ENCODE results near the gene PHKB. TPM values are rescaled to one million over a fixed set of nuclear protein-coding genes. Genes with fewer than 3 reads are reported as not detected.

The PHKB gene
- total and polyA plus RNA-seq, 2 donors (not counting 3 experiments of a cell fraction or from before 2014, with no cell fraction given) = 30.1 to 61.0 TPM

DNA sequence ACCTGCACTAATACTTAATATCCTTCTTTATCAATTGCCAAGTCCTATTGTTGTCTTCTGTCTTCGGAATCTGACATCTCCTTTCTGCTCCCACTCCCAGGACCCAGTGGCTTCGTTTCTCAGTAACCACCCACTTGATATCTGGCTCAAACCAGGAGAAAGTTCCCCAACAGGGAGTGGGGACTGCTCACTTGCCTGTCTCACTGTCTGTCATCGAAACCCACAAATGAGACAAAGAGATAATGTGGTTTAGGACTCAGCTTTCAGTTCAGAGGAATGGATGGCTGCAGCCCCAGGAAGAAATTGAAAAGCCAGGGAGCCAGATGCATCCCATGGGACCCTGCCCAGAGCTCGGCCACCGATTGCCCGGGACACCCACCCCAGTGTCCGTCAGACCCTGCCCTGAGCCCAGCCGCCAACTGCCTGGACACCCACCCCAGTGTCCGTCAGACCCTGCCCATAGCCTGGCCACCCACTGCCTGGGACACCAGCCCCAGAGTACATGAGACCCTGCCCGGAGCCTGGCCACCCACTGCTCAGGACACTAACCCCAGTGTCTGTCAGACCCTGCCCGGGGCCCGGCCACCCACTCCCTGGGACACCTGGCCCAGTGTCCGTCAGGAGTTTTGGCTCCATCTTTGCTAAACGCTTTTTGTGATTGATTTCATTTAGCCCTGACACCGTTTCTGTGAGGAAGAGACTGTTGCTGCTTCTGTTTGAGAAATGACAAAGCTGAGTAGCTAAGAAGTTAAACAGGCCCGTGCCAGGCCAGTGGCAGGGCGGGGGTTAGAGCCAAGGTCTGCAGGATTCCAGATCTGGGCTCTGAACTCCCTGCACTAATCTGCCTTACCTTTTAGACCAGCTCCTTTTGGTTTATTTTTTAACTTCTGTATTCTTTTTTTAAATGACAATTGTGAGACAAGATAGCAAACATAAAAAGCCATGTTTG is 251.4 kb downstream of the PHKB start:
- no peaks in the 10 kb centered on the region for H3K79me2 ChIP-seq (ENCODE audit: control insufficient read depth, insufficient read depth, low read length)
- H4K20me1 ChIP-seq (replicated peaks; ENCODE audit: control insufficient read depth, extremely low read depth, insufficient read depth, low read length) = no peaks in the 10 kb centered on the region
- ChIA-PET CTCF (interaction anchor here (1.1 to 1.3 kb wide), 2 partner anchors 13 to 24 kb away, joined by 3 to 4 read pairs; no protein-coding TSS in a partner anchor), POLR2A (no interaction called here)
- H3K4me3 ChIP-seq (replicated peaks in 1 of 3; ENCODE audit: insufficient read depth in 1 of 3, low read depth in 1 of 3, low read length in 3 of 3) = no peak overlapping the region
- no peaks in the 10 kb centered on the region for H3K9me1 ChIP-seq (replicated peaks; ENCODE audit: control insufficient read depth, extremely low read depth, insufficient read depth, low read length)
- H3K27ac ChIP-seq (ENCODE audit: insufficient read depth, low read depth, low read length) = no peak overlapping the region
- dilution Hi-C loops (cut with MboI; ENCODE audit: extremely low pct_ligation_motif_present, low sequenced_read_pairs) (no loop called here), intact Hi-C loops (cut with micrococcal nuclease) (no loop called here)
- TF ChIP-seq MYC (IDR thresholded peaks at IDR 0.05; ENCODE audit: low read depth, low read length) (no peak), FOS (IDR thresholded peaks at IDR 0.05; ENCODE audit: borderline replicate concordance, insufficient read depth, low read length) (no peak), POLR2AphosphoS5 (IDR thresholded peaks at IDR 0.05; ENCODE audit: insufficient read depth, low read depth, low read length) (no peak), JUN (IDR thresholded peaks at IDR 0.05; ENCODE audit: borderline replicate concordance, insufficient read depth, insufficient read length, low read depth) (no peak), POLR2A (IDR thresholded peaks at IDR 0.05; ENCODE audit: low read depth, low read length) (no peak), EZH2 (IDR thresholded peaks at IDR 0.05; ENCODE audit: borderline replicate concordance, low read depth, low read length, severe bottlenecking) (no peak), GATA2 (IDR thresholded peaks at IDR 0.05; ENCODE audit: insufficient read depth, insufficient read length, low read depth, low read length) (no peak)
- TF ChIP-seq, protein P1, sequence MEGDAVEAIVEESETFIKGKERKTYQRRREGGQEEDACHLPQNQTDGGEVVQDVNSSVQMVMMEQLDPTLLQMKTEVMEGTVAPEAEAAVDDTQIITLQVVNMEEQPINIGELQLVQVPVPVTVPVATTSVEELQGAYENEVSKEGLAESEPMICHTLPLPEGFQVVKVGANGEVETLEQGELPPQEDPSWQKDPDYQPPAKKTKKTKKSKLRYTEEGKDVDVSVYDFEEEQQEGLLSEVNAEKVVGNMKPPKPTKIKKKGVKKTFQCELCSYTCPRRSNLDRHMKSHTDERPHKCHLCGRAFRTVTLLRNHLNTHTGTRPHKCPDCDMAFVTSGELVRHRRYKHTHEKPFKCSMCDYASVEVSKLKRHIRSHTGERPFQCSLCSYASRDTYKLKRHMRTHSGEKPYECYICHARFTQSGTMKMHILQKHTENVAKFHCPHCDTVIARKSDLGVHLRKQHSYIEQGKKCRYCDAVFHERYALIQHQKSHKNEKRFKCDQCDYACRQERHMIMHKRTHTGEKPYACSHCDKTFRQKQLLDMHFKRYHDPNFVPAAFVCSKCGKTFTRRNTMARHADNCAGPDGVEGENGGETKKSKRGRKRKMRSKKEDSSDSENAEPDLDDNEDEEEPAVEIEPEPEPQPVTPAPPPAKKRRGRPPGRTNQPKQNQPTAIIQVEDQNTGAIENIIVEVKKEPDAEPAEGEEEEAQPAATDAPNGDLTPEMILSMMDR (IDR thresholded peaks at IDR 0.05; ENCODE audit: extremely low read depth in 1 of 2, insufficient read depth in 1 of 2, low read depth in 1 of 2, low read length in 2 of 2) = no peak
- TF ChIP-seq, protein P2, sequence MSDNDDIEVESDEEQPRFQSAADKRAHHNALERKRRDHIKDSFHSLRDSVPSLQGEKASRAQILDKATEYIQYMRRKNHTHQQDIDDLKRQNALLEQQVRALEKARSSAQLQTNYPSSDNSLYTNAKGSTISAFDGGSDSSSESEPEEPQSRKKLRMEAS (IDR thresholded peaks at IDR 0.05; ENCODE audit: insufficient read depth, insufficient read length) = no peak
- H3K4me1 ChIP-seq (ENCODE audit: control insufficient read depth, extremely low read depth, insufficient read depth, low read length) = peaks cover 14% of the 10 kb centered on the region
- no peaks in the 10 kb centered on the region for H3K36me3 ChIP-seq (ENCODE audit: control insufficient read depth in 2 of 2, extremely low read depth in 1 of 2, insufficient read depth in 2 of 2, low read length in 2 of 2)
- BruUV-seq (replicated peaks) = no TSS peak
- DNase-seq (ENCODE audit: low read depth, low spot score) (no peak), FAIRE-seq (no peak)
- no peak overlapping the region for H3K4me2 ChIP-seq (ENCODE audit: insufficient read depth, low read length)
- H3K9me3 ChIP-seq (replicated peaks; ENCODE audit: control insufficient read depth, insufficient read depth, low read length) = no peaks in the 10 kb centered on the region
- H3K9ac ChIP-seq (replicated peaks; ENCODE audit: extremely low read depth, insufficient read depth, low read length) = no peak overlapping the region
- H3K27me3 ChIP-seq (ENCODE audit: control insufficient read depth in 2 of 2, insufficient read depth in 2 of 2, low read length in 2 of 2) = no peaks in the 10 kb centered on the region
- H2AFZ ChIP-seq (ENCODE audit: low read depth, low read length) = no peak overlapping the region

Data from endothelial cell of umbilical vein (primary cell).